Measurements from ENCODE around the gene ATG16L2.

The ATG16L2 gene

DNA sequence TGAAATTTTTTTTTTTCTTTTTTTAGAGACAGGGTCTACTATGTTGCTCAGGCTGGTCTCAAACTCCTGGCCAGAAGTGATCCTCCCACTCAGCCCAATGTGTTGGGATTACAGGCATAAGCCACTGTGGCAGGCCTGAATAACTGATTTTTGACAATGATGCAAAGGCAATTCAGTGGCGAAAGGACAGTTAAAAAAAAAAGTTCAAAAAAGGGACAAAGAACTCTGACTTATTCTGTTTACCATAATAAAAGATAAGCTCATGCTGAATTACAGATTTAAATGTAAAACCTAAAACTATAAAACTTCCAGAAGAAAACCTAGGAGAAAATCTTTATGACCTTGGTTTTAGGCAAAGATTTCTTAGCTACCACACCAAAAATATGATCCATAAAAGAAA lies 48.9 kb downstream of the ATG16L2 start:
- no peak overlapping the region for H3K27ac ChIP-seq (ENCODE audit: low read depth, low read length)
- peaks cover 24% of the 10 kb centered on the region for H3F3A ChIP-seq (ENCODE audit: insufficient read depth)
- no peak overlapping the region for H3K4me3 ChIP-seq (ENCODE audit: insufficient read depth, low read length, poor library complexity, severe bottlenecking)
- H3K9me2 ChIP-seq (replicated peaks; ENCODE audit: insufficient read depth, low read length) = no peaks in the 10 kb centered on the region
- no peaks in the 10 kb centered on the region for H3K27me3 ChIP-seq (ENCODE audit: low read length)
- H3K9ac ChIP-seq (ENCODE audit: low read length) = no peak overlapping the region
- peaks cover 29% of the 10 kb centered on the region for H3K79me2 ChIP-seq (ENCODE audit: insufficient read depth, low read length)
- no peak overlapping the region for H3K4me2 ChIP-seq (ENCODE audit: low read depth, low read length, poor library complexity, severe bottlenecking)
- H3K36me3 ChIP-seq (ENCODE audit: low read length) = peaks cover 47% of the 10 kb centered on the region
- no peaks in the 10 kb centered on the region for H3K9me3 ChIP-seq (ENCODE audit: insufficient read depth, low read length)
- H4K20me1 ChIP-seq (ENCODE audit: low read depth, low read length) = no peaks in the 10 kb centered on the region
- TF ChIP-seq, protein P1, sequence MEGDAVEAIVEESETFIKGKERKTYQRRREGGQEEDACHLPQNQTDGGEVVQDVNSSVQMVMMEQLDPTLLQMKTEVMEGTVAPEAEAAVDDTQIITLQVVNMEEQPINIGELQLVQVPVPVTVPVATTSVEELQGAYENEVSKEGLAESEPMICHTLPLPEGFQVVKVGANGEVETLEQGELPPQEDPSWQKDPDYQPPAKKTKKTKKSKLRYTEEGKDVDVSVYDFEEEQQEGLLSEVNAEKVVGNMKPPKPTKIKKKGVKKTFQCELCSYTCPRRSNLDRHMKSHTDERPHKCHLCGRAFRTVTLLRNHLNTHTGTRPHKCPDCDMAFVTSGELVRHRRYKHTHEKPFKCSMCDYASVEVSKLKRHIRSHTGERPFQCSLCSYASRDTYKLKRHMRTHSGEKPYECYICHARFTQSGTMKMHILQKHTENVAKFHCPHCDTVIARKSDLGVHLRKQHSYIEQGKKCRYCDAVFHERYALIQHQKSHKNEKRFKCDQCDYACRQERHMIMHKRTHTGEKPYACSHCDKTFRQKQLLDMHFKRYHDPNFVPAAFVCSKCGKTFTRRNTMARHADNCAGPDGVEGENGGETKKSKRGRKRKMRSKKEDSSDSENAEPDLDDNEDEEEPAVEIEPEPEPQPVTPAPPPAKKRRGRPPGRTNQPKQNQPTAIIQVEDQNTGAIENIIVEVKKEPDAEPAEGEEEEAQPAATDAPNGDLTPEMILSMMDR (IDR thresholded peaks at IDR 0.05; ENCODE audit: insufficient read depth, low read length, poor library complexity, severe bottlenecking) = no peak
- no peak for TF ChIP-seq EZH2phosphoT487 (conservative IDR thresholded peaks at IDR 0.05; ENCODE audit: low read length)
- no peak overlapping the region for H2AFZ ChIP-seq (ENCODE audit: low read depth, low read length, severe bottlenecking)

DNA sequence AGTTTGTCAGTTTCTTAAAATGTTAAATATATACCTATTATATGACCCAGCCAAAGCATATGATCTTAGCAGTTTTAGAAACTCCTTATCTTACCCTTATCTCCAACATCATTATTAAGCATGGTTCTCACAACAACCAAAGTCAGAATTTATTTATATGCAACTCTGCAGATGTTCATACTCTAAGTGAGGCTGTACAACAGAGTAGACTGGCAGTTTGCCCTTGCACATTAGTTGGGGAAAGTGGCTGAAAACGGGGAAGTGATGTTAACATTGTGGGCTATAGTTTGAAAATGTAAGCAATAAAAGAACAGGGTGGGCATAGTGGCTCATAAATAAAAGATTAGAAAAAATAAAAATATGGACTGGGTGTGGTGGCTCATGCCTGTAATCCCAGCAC lies 49.7 kb downstream of the ATG16L2 start:
- TF ChIP-seq EZH2phosphoT487 (conservative IDR thresholded peaks at IDR 0.05; ENCODE audit: low read length) = no peak
- TF ChIP-seq, protein P1 (IDR thresholded peaks at IDR 0.05; ENCODE audit: insufficient read depth, low read length, poor library complexity, severe bottlenecking) = no peak
- Histone ChIP-seq H3K27me3 (ENCODE audit: low read length) (no peaks in the 10 kb centered on the region), H3K9ac (ENCODE audit: low read length) (no peak overlapping the region), H4K20me1 (ENCODE audit: low read depth, low read length) (no peaks in the 10 kb centered on the region), H3F3A (ENCODE audit: insufficient read depth) (peaks cover 24% of the 10 kb centered on the region), H3K9me2 (replicated peaks; ENCODE audit: insufficient read depth, low read length) (no peaks in the 10 kb centered on the region), H3K79me2 (ENCODE audit: insufficient read depth, low read length) (peaks cover 27% of the 10 kb centered on the region), H3K4me2 (ENCODE audit: low read depth, low read length, poor library complexity, severe bottlenecking) (no peak overlapping the region), H2AFZ (ENCODE audit: low read depth, low read length, severe bottlenecking) (no peak overlapping the region), H3K27ac (ENCODE audit: low read depth, low read length) (no peak overlapping the region), H3K36me3 (ENCODE audit: low read length) (peaks cover 45% of the 10 kb centered on the region), H3K4me3 (ENCODE audit: insufficient read depth, low read length, poor library complexity, severe bottlenecking) (no peak overlapping the region), H3K9me3 (ENCODE audit: insufficient read depth, low read length) (no peaks in the 10 kb centered on the region)

DNA sequence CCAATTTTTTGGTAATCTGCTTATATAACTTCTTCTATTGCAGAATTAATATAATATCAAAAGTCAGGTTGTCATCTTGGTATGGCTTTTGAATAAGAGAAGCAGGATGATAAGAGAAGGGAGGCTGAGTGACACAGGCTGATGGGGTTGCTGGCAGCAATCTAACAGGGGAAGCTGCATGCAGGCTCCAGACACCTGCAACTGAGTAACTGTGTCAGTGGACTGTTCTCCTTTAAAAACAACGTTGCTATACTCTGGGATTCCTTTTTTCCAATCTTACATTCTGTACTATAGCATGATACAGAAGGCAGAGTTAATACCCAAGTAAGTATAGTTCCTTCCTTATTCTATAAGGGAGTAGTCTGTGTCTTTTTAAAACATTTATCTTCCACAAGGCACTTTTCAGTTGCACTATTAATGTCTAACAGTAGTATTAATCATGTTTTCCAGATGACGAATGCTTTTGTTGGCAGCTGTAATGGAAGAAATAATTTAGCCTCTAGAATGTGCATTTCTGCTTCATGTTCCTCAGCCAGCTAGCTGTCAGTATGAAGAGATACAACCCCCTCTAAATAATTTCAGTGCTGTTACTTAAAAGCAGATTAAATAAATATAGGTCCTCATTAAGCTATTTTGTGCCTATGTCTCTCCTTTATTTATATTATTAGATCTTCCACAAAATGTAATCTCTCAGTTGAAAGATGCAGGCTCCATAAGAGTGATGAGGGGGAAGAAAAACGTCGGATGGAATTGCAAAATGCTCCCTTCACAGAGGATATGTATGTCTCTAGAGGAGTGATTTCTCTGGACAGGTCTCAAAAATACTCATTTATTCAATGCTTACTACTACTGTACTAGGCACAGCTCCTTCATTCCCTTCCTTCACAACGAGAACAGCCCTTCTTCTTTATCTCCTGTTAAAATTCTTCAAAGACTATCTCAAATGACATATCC lies 50.8 kb downstream of the ATG16L2 start:
- Histone ChIP-seq H3K79me2 (ENCODE audit: insufficient read depth, low read length) (peaks cover 17% of the 10 kb centered on the region), H3F3A (ENCODE audit: insufficient read depth) (peaks cover 24% of the 10 kb centered on the region), H3K9me2 (replicated peaks; ENCODE audit: insufficient read depth, low read length) (no peaks in the 10 kb centered on the region), H3K36me3 (ENCODE audit: low read length) (peaks cover 51% of the 10 kb centered on the region), H2AFZ (ENCODE audit: low read depth, low read length, severe bottlenecking) (no peak overlapping the region), H3K4me3 (ENCODE audit: insufficient read depth, low read length, poor library complexity, severe bottlenecking) (no peak overlapping the region), H3K4me2 (ENCODE audit: low read depth, low read length, poor library complexity, severe bottlenecking) (no peak overlapping the region), H3K27me3 (ENCODE audit: low read length) (no peaks in the 10 kb centered on the region), H4K20me1 (ENCODE audit: low read depth, low read length) (no peaks in the 10 kb centered on the region), H3K9ac (ENCODE audit: low read length) (no peak overlapping the region), H3K9me3 (ENCODE audit: insufficient read depth, low read length) (no peaks in the 10 kb centered on the region), H3K27ac (ENCODE audit: low read depth, low read length) (no peak overlapping the region)
- no peak for TF ChIP-seq EZH2phosphoT487 (conservative IDR thresholded peaks at IDR 0.05; ENCODE audit: low read length)
- TF ChIP-seq, protein P1 (IDR thresholded peaks at IDR 0.05; ENCODE audit: insufficient read depth, low read length, poor library complexity, severe bottlenecking) = no peak
